GM23338 (cell line): Measurements from ENCODE around the gene SYNE2.

Source experiments
- CREB1 ChIP-seq: fragments of 250-450 bp; sonication (Bioruptor Pico); IDR thresholded peaks from 2 replicates; pipeline ENCODE4 v1.5.0; 2020; ENCODE audit warnings: low read depth, mild to moderate bottlenecking, moderate library complexity
- CTCF ChIP-seq, 2 experiments: fragments of 200-600 bp in 1 of 2; sonication (generic) in 1 of 2; conservative IDR thresholded peaks; 2 replicates each; pipeline versions ENCODE4 v1.5.1 to v1.6.1; 2016 to 2017; ENCODE audit warnings: antibody characterized with exemption in 2 of 2, low read depth in 2 of 2, mild to moderate bottlenecking in 2 of 2, moderate library complexity in 1 of 2
- EZH2 ChIP-seq: fragments of 200-600 bp; sonication (generic); IDR thresholded peaks from one replicate; pipeline ENCODE4 v1.8.0; 2017; ENCODE audit warnings: antibody characterized with exemption, mild to moderate bottlenecking, low read depth; ENCODE audit not compliant: unreplicated experiment
- EZH2phosphoT487 ChIP-seq: fragments of 200-600 bp; sonication (generic); IDR thresholded peaks from one replicate; pipeline ENCODE4 v1.8.1; 2018; ENCODE audit warnings: antibody characterized with exemption; ENCODE audit not compliant: unreplicated experiment
- JUNB ChIP-seq: IDR thresholded peaks from one replicate; pipeline ENCODE4 v1.6.1; 2016; ENCODE audit warnings: antibody characterized with exemption; ENCODE audit not compliant: unreplicated experiment
- POLR2AphosphoS5 ChIP-seq: IDR thresholded peaks from 2 replicates; pipeline ENCODE4 v1.6.1; 2016; ENCODE audit warnings: antibody characterized with exemption, low read depth
- STAT1 ChIP-seq: IDR thresholded peaks from one replicate; pipeline ENCODE4 v1.6.1; 2016; ENCODE audit warnings: antibody characterized with exemption; ENCODE audit not compliant: unreplicated experiment
- ZNF331 ChIP-seq: fragments of 250-450 bp; sonication (Bioruptor Pico); IDR thresholded peaks from 2 replicates; pipeline ENCODE4 v1.5.0; 2020; ENCODE audit warnings: low read depth, mild to moderate bottlenecking, moderate library complexity
- ZNF462 ChIP-seq: fragments of 250-450 bp; sonication (Bioruptor Pico); IDR thresholded peaks from 2 replicates; pipeline ENCODE4 v1.5.0; 2020; ENCODE audit warnings: mild to moderate bottlenecking, moderate library complexity
- TF ChIP-seq, protein P1 (sequence below): IDR thresholded peaks from one replicate; pipeline ENCODE4 v1.6.1; 2018; ENCODE audit warnings: antibody characterized with exemption; ENCODE audit not compliant: unreplicated experiment
- TF ChIP-seq, protein P2 (sequence below): IDR thresholded peaks from 2 replicates; pipeline ENCODE4 v1.6.1; 2016; ENCODE audit warnings: antibody characterized with exemption

DNA sequence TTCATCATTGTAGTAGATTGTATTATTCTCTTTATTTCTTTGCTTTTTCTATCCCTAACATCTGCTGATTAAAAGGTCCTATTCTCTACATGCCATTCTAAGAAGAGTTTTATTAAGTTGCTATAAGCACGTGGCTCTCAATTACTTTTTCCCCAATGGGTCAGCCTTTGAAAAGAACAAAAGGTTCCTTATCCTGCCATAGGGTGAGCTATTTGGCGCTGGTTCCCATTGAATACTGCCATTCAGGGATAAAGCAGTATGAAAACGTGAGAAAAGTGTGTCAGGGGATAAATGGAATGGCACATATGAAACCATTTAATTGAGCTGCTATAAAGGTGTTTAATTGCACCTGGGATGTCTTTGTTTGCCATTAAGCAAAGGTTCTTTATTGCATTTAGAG, 80.9 kb downstream of the SYNE2 start:
- TF ChIP-seq CTCF (conservative IDR thresholded peaks at IDR 0.05; ENCODE audit: low read depth in 2 of 2) (no peak), EZH2 (no peak), POLR2AphosphoS5 (no peak), ZNF462 (no peak), JUNB (no peak), STAT1 (no peak), EZH2phosphoT487 (no peak), CREB1 (CRISPR knock-in tag) (no peak), ZNF331 (CRISPR knock-in tag) (no peak)
- TF ChIP-seq, protein P1, sequence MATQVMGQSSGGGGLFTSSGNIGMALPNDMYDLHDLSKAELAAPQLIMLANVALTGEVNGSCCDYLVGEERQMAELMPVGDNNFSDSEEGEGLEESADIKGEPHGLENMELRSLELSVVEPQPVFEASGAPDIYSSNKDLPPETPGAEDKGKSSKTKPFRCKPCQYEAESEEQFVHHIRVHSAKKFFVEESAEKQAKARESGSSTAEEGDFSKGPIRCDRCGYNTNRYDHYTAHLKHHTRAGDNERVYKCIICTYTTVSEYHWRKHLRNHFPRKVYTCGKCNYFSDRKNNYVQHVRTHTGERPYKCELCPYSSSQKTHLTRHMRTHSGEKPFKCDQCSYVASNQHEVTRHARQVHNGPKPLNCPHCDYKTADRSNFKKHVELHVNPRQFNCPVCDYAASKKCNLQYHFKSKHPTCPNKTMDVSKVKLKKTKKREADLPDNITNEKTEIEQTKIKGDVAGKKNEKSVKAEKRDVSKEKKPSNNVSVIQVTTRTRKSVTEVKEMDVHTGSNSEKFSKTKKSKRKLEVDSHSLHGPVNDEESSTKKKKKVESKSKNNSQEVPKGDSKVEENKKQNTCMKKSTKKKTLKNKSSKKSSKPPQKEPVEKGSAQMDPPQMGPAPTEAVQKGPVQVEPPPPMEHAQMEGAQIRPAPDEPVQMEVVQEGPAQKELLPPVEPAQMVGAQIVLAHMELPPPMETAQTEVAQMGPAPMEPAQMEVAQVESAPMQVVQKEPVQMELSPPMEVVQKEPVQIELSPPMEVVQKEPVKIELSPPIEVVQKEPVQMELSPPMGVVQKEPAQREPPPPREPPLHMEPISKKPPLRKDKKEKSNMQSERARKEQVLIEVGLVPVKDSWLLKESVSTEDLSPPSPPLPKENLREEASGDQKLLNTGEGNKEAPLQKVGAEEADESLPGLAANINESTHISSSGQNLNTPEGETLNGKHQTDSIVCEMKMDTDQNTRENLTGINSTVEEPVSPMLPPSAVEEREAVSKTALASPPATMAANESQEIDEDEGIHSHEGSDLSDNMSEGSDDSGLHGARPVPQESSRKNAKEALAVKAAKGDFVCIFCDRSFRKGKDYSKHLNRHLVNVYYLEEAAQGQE: no peak
- TF ChIP-seq, protein P2, sequence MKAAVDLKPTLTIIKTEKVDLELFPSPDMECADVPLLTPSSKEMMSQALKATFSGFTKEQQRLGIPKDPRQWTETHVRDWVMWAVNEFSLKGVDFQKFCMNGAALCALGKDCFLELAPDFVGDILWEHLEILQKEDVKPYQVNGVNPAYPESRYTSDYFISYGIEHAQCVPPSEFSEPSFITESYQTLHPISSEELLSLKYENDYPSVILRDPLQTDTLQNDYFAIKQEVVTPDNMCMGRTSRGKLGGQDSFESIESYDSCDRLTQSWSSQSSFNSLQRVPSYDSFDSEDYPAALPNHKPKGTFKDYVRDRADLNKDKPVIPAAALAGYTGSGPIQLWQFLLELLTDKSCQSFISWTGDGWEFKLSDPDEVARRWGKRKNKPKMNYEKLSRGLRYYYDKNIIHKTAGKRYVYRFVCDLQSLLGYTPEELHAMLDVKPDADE: no peak
